HG02571 (cell line): ENCODE measurements around the gene VPS54.

Source experiments
- ATAC-seq: cut with Tn5 transposase; IDR thresholded peaks from one replicate; pipeline ENCODE4 v1.9.1; 2021; ENCODE audit warnings: mild to moderate bottlenecking, moderate library complexity; ENCODE audit not compliant: unreplicated experiment

Gene VPS54

GRCh38 chr2:63926815-63927214 lies 92.4 kb downstream of the VPS54 start:
- no peak for ATAC-seq

- no peak for ATAC-seq
Measured at GRCh38 chr2:63914311-63914710, 104.9 kb downstream of the VPS54 start.

GRCh38 chr2:63903003-63903402 lies 116.2 kb downstream of the VPS54 start:
- no peak for ATAC-seq

GRCh38 chr2:63902149-63902548 lies 117.1 kb downstream of the VPS54 start:
- ATAC-seq: no peak

GRCh38 chr2:63899639-63900038 lies 119.6 kb downstream of the VPS54 start:
- ATAC-seq: no peak

- no peak for ATAC-seq
Measured at GRCh38 chr2:63898839-63899238, 120.4 kb downstream of the VPS54 start.

- no peak for ATAC-seq
Measured at GRCh38 chr2:63894167-63894566, 125.1 kb downstream of the VPS54 start.

GRCh38 chr2:63893163-63893562 lies 126.1 kb downstream of the VPS54 start:
- no peak for ATAC-seq

GRCh38 chr2:63891488-63892030 lies 127.7 kb downstream of the VPS54 start:
- ATAC-seq: no peak

GRCh38 chr2:63890678-63891077 lies 128.6 kb downstream of the VPS54 start:
- no peak for ATAC-seq

- peak; percentile 66 for ATAC-seq
Measured at GRCh38 chr2:63888490-63889402, 130.5 kb downstream of the VPS54 start.

GRCh38 chr2:63888053-63888452 lies 131.2 kb downstream of the VPS54 start:
- no peak for ATAC-seq

GRCh38 chr2:63886445-63886844 lies 132.8 kb downstream of the VPS54 start:
- ATAC-seq: no peak

- no peak for ATAC-seq
Measured at GRCh38 chr2:63882395-63883105, 136.7 kb downstream of the VPS54 start.

- no peak for ATAC-seq
Measured at GRCh38 chr2:63881205-63881604, 138.0 kb downstream of the VPS54 start.

- no peak for ATAC-seq
Measured at GRCh38 chr2:63880625-63881024, 138.6 kb downstream of the VPS54 start.

- no peak for ATAC-seq
Measured at GRCh38 chr2:63879876-63880433, 139.3 kb downstream of the VPS54 start.

- no peak for ATAC-seq
Measured at GRCh38 chr2:63878486-63878885, 140.7 kb downstream of the VPS54 start.

GRCh38 chr2:63876311-63876710 lies 142.9 kb downstream of the VPS54 start:
- ATAC-seq: no peak

GRCh38 chr2:63875559-63876245 lies 143.5 kb downstream of the VPS54 start:
- no peak for ATAC-seq

GRCh38 chr2:63875131-63875527 lies 144.1 kb downstream of the VPS54 start:
- no peak for ATAC-seq
